GM03348 (cell line): ENCODE results near the gene MMP23B.
"Not testable (repeated sequence)": the region's sequence is repeated elsewhere in the genome, so short reads cannot be mapped to it uniquely, and the experiment has no call there.

Experiments
- DNase-seq: peaks from one replicate; pipeline ENCODE4 v3.0.0; 2012; ENCODE audit warnings: low spot score

Gene MMP23B

GRCh38 chr1:1669468-1670440 lies 37.8 kb downstream of the MMP23B start:
- DNase-seq = no peak

GRCh38 chr1:1670866-1671265 lies 38.9 kb downstream of the MMP23B start:
- no peak for DNase-seq

- DNase-seq = no peak
Observed at GRCh38 chr1:1671365-1672119, 39.6 kb downstream of the MMP23B start.

GRCh38 chr1:1672181-1672965 lies 40.4 kb downstream of the MMP23B start:
- DNase-seq = no peak

- not testable (repeated sequence) for DNase-seq
Observed at GRCh38 chr1:1674806-1675205, 42.8 kb downstream of the MMP23B start.

- DNase-seq = not testable (repeated sequence)
Observed at GRCh38 chr1:1675218-1675617, 43.2 kb downstream of the MMP23B start.

- not testable (repeated sequence) for DNase-seq
Observed at GRCh38 chr1:1676087-1676486, 44.1 kb downstream of the MMP23B start.

- no peak for DNase-seq
Observed at GRCh38 chr1:1677718-1678580, 46.0 kb downstream of the MMP23B start.

GRCh38 chr1:1678581-1679380 lies 46.8 kb downstream of the MMP23B start:
- no peak for DNase-seq

GRCh38 chr1:1680031-1680911 lies 48.3 kb downstream of the MMP23B start:
- DNase-seq = no peak

GRCh38 chr1:1680912-1681273 lies 48.9 kb downstream of the MMP23B start:
- no peak for DNase-seq

GRCh38 chr1:1683104-1683905 lies 51.3 kb downstream of the MMP23B start:
- DNase-seq = no peak
